Measurements from ENCODE around the gene DLGAP1.

DLGAP1 gene

GRCh38 chr18:3995476-3996102 lies 459.5 kb downstream of the DLGAP1 start:
- peak; percentile 12 for DNase-seq (ENCODE audit: low read depth)

- DNase-seq (ENCODE audit: low read depth): no peak
These were observed 461.0 kb downstream of the DLGAP1 start for GRCh38 chr18:3993941-3994687.

- DNase-seq (ENCODE audit: low read depth): no peak
These were observed 469.4 kb downstream of the DLGAP1 start for GRCh38 chr18:3985664-3986063.

GRCh38 chr18:3985020-3985419 lies 470.1 kb downstream of the DLGAP1 start:
- DNase-seq (ENCODE audit: low read depth): no peak

GRCh38 chr18:3984163-3984757 lies 470.8 kb downstream of the DLGAP1 start:
- no peak for DNase-seq (ENCODE audit: low read depth)

GRCh38 chr18:3983351-3983969 lies 471.6 kb downstream of the DLGAP1 start:
- DNase-seq (ENCODE audit: low read depth): no peak

GRCh38 chr18:3982541-3982940 lies 472.6 kb downstream of the DLGAP1 start:
- no peak for DNase-seq (ENCODE audit: low read depth)

GRCh38 chr18:3979024-3979423 lies 476.1 kb downstream of the DLGAP1 start:
- DNase-seq (ENCODE audit: low read depth): no peak

- no peak for DNase-seq (ENCODE audit: low read depth)
These were observed 481.8 kb downstream of the DLGAP1 start for GRCh38 chr18:3973191-3973850.

GRCh38 chr18:3972291-3972930 lies 482.7 kb downstream of the DLGAP1 start:
- no peak for DNase-seq (ENCODE audit: low read depth)

GRCh38 chr18:3970929-3971328 lies 484.2 kb downstream of the DLGAP1 start:
- no peak for DNase-seq (ENCODE audit: low read depth)

GRCh38 chr18:3967359-3968180 lies 487.5 kb downstream of the DLGAP1 start:
- no peak for DNase-seq (ENCODE audit: low read depth)

GRCh38 chr18:3966642-3967358 lies 488.3 kb downstream of the DLGAP1 start:
- no peak for DNase-seq (ENCODE audit: low read depth)

- no peak for DNase-seq (ENCODE audit: low read depth)
These were observed 488.9 kb downstream of the DLGAP1 start for GRCh38 chr18:3966246-3966641.

GRCh38 chr18:3960977-3961376 lies 494.1 kb downstream of the DLGAP1 start:
- DNase-seq (ENCODE audit: low read depth): no peak

- DNase-seq (ENCODE audit: low read depth): no peak
These were observed 495.0 kb downstream of the DLGAP1 start for GRCh38 chr18:3960142-3960541.

- no peak for DNase-seq (ENCODE audit: low read depth)
These were observed 503.1 kb downstream of the DLGAP1 start for GRCh38 chr18:3952031-3952430.

- DNase-seq (ENCODE audit: low read depth): no peak
These were observed 504.3 kb downstream of the DLGAP1 start for GRCh38 chr18:3950668-3951404.

GRCh38 chr18:3948958-3949357 lies 506.1 kb downstream of the DLGAP1 start:
- DNase-seq (ENCODE audit: low read depth): no peak

GRCh38 chr18:3947383-3947782 lies 507.7 kb downstream of the DLGAP1 start:
- no peak for DNase-seq (ENCODE audit: low read depth)
